Dedifferentiated amniotic fluid mesenchymal stem cell (primary cell): ENCODE data around the gene GIT1.

Experiments
- DNase-seq: peaks from one replicate; pipeline ENCODE4 v3.0.0-alpha.2; 2016; ENCODE audit errors: extremely low spot score

Gene GIT1, protein sequence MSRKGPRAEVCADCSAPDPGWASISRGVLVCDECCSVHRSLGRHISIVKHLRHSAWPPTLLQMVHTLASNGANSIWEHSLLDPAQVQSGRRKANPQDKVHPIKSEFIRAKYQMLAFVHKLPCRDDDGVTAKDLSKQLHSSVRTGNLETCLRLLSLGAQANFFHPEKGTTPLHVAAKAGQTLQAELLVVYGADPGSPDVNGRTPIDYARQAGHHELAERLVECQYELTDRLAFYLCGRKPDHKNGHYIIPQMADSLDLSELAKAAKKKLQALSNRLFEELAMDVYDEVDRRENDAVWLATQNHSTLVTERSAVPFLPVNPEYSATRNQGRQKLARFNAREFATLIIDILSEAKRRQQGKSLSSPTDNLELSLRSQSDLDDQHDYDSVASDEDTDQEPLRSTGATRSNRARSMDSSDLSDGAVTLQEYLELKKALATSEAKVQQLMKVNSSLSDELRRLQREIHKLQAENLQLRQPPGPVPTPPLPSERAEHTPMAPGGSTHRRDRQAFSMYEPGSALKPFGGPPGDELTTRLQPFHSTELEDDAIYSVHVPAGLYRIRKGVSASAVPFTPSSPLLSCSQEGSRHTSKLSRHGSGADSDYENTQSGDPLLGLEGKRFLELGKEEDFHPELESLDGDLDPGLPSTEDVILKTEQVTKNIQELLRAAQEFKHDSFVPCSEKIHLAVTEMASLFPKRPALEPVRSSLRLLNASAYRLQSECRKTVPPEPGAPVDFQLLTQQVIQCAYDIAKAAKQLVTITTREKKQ

DNA sequence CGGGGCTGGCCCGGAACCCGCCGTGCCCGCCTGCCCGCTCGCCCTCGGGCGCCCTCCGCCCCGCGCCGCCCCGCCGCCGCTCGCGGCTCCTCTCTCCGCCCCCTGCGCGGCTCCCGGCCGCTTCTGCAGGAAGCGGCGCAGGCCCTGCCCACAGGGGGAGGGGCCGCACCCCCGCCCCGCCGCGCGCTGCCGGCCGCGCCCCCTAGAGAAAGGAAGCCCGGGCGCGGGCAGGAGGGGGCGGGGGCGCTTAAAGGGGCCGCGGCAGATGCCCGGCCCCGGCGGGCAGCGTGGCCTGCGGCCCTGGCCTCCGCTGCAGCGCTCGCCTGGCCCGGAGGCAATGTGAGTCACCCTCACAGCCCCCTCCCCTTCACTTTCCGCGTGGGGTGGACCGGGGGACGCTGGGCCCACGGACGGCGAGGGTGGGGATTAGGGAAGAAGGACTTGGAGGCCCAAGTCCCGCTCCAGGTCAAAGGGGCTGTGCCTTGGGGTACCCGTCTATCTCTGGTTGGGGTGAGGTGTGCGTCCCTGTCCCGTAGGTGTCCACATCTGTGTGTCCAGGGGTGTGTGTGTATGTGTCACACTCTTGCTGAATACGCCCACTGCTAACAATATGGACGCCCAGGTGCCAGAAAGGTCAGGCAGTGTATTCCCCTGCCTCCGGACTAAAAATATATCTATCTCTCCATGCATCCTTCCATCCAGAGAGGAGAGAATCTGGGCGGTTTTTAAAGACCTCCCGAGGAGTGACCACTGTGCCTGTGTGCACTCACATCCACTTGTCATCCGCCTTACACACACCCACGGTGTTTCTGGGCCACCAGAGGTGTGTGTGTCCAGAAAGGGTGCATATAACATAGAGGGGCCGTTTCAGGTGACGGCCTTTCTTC lies at the start of gene GIT1:
TSS of gene GIT1 (minus strand) at position 125 of the 887 bp plus-strand sequence. CDS start 270 bp downstream, outside the sequence.
- DNase-seq = peak; percentile 73

DNA sequence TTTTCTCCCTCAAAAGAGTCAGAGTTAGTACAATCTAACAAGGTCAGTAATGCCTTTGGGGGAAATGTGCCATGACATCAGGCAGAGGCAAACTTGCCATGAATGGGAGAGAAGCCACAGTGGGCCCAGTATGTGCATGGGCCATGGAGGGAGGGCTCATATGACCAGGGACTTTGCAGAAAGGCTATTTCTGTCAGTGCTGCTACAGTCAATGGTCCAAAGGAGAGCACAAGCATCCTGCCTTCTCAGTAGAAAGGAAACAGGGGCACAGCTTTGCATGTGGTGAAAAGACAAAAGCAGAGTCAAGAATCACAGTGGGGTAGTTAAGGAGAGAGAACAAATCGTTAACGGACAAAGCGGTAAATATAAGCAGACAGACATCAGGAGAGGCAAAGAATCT lies 44.4 kb upstream of the GIT1 start:
- DNase-seq = no peak

GRCh38 chr17:29630630-29631193 lies 41.3 kb upstream of the GIT1 start:
- DNase-seq = no peak

- no peak for DNase-seq
Observed at GRCh38 chr17:29629839-29630238, 40.4 kb upstream of the GIT1 start.

DNA sequence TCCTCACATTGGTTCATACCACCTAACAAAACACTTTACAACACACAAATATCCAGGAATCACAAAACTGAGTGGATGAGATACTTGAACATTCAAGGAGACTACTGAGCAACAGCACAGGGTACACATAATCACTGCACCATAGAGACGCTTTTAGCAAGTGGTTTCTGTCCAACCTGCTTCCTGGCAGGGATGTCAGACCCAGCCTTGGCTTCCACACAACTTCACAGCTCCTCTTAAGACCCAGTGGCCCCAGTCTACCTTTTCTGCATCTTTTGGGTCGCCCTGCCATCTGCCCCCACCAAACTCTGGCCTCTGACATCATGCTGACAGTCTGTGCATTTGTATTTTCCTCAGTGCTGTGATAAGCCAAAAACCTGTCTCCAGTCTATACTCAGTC lies 39.2 kb upstream of the GIT1 start:
- DNase-seq = no peak

DNA sequence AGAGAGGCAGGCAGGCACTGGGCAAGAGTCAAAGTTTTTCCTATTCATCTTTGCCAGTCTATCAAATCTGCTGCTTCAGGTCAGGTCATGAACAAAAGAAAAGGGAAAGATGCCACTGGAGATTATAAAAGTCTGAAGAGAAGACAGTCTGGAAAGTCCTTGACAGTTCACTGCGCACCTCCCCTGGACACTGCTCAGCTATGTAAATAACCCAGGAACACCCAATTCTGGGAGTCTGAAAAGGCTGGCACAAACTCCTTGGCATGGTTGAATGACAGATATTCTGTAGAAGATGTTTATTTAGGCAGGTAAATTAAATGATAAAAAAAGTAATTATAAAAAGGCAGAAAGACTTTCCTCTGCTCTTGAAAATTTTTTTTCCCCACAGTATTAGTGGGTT lies 38.5 kb upstream of the GIT1 start:
- no peak for DNase-seq

GRCh38 chr17:29625037-29625750 lies 35.7 kb upstream of the GIT1 start:
- DNase-seq = no peak

DNA sequence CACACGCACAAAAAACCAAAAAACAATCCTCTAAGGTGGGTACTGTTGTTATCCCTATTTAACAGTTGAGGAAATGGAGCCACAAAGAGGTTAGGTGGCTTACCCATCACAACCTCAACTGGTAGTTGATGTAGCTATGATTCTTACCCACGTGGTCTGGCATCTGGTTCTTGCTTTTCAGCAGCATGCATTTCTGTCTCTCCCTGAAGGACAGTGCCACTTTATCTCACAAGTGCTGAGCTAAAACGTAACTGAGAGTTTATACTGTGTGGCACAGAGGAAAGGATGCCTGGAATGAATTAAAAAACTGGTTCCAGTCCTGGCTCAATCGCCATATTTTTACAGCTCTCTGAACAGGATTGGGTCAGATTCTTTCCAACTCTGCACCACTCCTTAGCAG lies 35.1 kb upstream of the GIT1 start:
- no peak for DNase-seq

- DNase-seq = no peak
Observed at GRCh38 chr17:29623283-29623647, 33.8 kb upstream of the GIT1 start.

DNA sequence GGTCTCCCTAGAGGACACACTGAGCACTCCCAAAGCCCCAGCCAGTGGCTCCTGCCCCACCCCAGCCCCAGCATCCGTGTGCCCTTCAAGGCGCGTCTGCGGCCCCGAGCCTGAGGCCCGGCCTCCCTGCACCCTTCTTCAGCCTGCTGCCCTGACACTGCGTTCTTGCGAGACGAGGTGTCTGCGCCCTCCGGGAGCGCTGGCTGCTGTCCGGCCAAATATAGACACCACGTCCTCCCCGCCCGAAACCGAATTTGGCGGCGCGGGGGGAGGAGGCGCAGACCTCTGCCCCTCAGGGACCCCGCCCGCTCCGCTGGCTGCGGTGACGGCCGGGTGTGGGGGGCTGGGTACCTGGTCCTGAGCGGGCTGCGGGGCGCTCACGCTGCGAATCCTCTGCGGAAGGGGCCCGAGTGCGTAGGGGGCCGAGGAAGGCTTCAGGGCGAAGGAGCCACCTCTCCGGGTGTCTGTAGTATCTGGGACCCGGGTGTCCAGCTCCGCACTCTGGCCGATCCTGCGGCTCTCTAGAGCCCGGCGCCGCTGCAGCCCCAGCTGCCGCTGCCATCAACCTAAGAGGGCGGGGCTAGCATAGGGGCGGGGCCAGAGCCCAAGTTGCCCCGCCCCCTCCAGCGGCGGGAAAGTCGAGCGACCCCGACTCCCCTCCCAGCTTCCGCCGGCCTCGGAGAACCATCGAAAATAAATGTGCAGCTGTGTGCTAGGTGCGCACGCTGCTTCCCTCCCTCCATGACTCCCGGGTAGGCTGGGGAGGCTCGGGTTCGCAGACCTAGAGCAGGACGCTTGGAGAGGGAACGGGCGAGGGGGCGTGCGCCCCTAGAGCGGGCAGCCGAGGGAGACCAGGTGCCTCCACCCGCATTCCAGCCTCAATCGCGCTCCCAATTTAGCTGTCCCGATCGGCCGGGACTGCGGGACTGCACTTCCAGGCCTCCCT lies 33.2 kb upstream of the GIT1 start, which contains the start of gene CORO6:
TSS of gene CORO6 (minus strand) at position 576 of the 946 bp plus-strand sequence. CDS start 1,491 bp downstream, outside the sequence.
- DNase-seq = no peak

- DNase-seq = no peak
Observed at GRCh38 chr17:29621751-29622194, 32.3 kb upstream of the GIT1 start.

GRCh38 chr17:29620779-29621500 lies 31.5 kb upstream of the GIT1 start:
- no peak for DNase-seq

GRCh38 chr17:29620271-29620670 lies 30.8 kb upstream of the GIT1 start:
- no peak for DNase-seq

GRCh38 chr17:29619251-29619650 lies 29.8 kb upstream of the GIT1 start:
- no peak for DNase-seq

GRCh38 chr17:29618272-29619065 lies 29.0 kb upstream of the GIT1 start:
- no peak for DNase-seq

GRCh38 chr17:29617481-29618271 lies 28.2 kb upstream of the GIT1 start:
- no peak for DNase-seq

DNA sequence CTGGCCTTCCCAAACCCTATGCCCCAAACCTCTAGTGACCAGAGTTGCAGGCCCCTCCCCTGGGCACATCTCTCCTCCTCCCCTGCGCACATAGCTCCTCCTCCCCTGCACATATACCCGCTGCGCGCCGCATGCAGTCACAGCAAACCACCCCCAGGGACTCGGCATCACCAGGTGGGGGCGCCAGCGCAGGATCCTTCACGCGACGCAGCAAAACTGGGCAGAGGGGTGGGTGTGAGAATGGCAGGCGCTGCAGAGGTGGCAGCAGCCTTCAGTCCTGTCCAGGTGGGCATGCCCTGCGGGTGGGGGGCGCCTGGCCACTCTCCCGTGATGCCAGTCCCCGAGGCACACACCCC lies 27.7 kb upstream of the GIT1 start:
- no peak for DNase-seq
